Effector memory CD8-positive, alpha-beta T cell (primary cell): ENCODE measurements around the gene PLOD2.

ENCODE experiments used
- ATAC-seq: fragments of 150-1000 bp; cut with Tn5 transposase; replicated peaks from 2 replicates; pipeline ENCODE4 v1.10.0; 2021; ENCODE audit warnings: mild to moderate bottlenecking, moderate library complexity
- DNase-seq, 3 experiments: peaks; one replicate each; pipeline ENCODE4 v3.0.0; 2021
- H3K27ac Mint-ChIP-seq, 2 donors: one replicate each; pipeline ENCODE4 v1.8.0; 2022; ENCODE audit warnings: mild to moderate bottlenecking in 2 of 2, mixed read lengths in 2 of 2, moderate library complexity in 2 of 2
- H3K27me3 Mint-ChIP-seq, 2 donors: one replicate each; pipeline ENCODE4 v1.8.0; 2022; ENCODE audit warnings: mixed read lengths in 2 of 2
- H3K36me3 Mint-ChIP-seq: one replicate; pipeline ENCODE4 v1.8.0; 2022; ENCODE audit warnings: mild to moderate bottlenecking, moderate library complexity, mixed read lengths; ENCODE audit not compliant: insufficient read depth
- H3K4me1 Mint-ChIP-seq, 2 donors: one replicate each; pipeline ENCODE4 v1.8.0; 2022; ENCODE audit warnings: low read depth in 2 of 2, mixed read lengths in 2 of 2
- H3K4me3 Mint-ChIP-seq, 2 donors: one replicate each; pipeline ENCODE4 v1.8.0; 2022; ENCODE audit warnings: mild to moderate bottlenecking in 2 of 2, mixed read lengths in 2 of 2, moderate library complexity in 2 of 2
- H3K9me3 Mint-ChIP-seq, 2 donors: one replicate each; pipeline ENCODE4 v1.8.0; 2022; ENCODE audit warnings: mixed read lengths in 2 of 2

Gene PLOD2

DNA sequence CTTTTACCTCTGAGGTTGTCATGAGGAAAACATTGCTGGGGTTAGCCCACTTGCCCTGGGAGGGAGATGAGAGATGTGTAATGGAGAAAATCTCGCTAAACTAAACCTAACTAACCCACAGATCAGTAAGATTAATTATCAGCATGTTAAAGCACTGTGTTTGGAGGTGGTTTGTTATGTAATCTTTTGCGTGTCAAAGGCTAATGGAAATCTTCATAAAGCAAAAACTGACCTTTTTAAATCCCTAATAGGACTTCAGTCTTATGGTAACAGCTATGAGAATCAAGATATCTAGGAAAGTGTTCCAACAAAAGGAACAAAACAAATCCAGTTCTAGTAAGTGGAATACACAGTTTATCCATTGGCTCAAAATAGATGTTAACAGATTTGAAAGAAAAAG is 102.7 kb downstream of the PLOD2 start:
- Mint-ChIP-seq H3K4me3 (no peak overlapping the region), H3K9me3 (peaks cover 0 to under 1% of the 10 kb centered on the region in 2 donors), H3K27me3 (no peaks in the 10 kb centered on the region), H3K4me1 (no peaks in the 10 kb centered on the region), H3K27ac (no peak overlapping the region), H3K36me3 (no peaks in the 10 kb centered on the region)
- ATAC-seq (no peak), DNase-seq (no peak)

DNA sequence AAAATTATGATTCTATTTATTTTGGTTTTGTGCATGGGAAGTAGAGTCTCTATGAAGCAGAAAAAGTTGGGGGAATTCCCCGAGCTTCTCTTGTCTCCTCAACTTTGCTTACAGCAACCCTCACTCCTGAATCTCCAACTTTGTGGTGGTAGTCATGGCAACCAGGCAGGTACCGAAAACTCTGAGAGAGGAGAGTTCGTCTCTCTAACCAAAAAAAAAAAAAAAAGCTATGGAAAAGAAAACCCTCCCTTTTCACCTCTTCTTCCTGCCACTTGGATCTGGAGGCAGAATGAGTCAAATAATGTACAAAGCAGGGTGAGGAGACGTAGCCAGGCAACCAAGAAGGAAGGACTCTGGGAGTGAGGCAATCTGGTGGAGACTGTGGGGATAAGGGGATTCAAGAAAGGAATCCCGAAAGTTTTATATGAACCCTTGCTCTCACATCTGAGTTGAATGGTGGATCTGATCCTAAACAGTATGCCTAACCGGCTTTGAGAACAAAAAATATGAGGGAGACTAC is 108.1 kb downstream of the PLOD2 start:
- Mint-ChIP-seq H3K36me3 (no peaks in the 10 kb centered on the region), H3K27ac (no peak overlapping the region), H3K4me3 (no peak overlapping the region), H3K27me3 (no peaks in the 10 kb centered on the region), H3K4me1 (no peaks in the 10 kb centered on the region), H3K9me3 (peaks cover 0 to 10% of the 10 kb centered on the region in 2 donors)
- DNase-seq = no peak
- ATAC-seq = no peak

DNA sequence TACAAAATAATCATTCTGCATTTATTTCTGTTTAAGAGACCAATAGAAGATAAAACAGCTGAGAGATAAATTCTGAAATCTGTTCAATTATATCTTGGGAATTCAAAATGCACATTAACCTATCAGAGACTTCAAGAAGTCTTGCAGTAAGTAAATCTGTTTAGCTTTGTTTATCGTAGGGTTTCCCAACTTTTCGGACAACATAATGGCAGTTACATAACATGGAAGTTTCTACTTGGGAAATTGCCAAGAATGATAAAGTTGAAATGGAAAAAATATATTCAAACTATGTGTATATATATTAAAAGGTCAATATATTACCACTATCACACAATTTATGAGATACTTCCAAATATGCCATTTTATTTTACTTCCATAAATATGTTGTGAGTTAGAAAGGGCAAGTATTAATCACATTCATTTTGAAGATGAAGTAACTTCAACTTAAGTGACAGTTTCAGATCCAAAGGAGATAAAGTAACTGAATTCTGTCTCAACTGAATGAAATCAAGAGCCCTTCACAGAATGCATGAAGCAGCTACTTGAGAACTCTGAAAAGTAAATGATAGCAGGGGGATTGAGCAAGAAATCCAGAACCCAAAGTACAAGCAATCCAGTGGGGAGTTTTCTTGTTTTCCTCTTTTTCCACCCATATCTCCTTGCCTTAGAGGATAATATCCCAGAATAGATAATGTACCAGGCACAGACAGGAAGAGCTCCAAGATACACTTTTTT is 108.8 kb downstream of the PLOD2 start:
- Mint-ChIP-seq H3K27ac (no peak overlapping the region), H3K27me3 (no peaks in the 10 kb centered on the region), H3K4me3 (no peak overlapping the region), H3K9me3 (peaks cover 0 to 10% of the 10 kb centered on the region in 2 donors), H3K4me1 (no peaks in the 10 kb centered on the region), H3K36me3 (no peaks in the 10 kb centered on the region)
- DNase-seq (no peak), ATAC-seq (no peak)

- Mint-ChIP-seq H3K27ac (no peak overlapping the region), H3K27me3 (no peaks in the 10 kb centered on the region), H3K4me3 (no peak overlapping the region), H3K9me3 (peaks cover 0 to 10% of the 10 kb centered on the region in 2 donors), H3K36me3 (no peaks in the 10 kb centered on the region), H3K4me1 (no peaks in the 10 kb centered on the region)
- DNase-seq = no peak
- ATAC-seq = no peak
These were observed 110.3 kb downstream of the PLOD2 start for GRCh38 chr3:146050691-146051090.

DNA sequence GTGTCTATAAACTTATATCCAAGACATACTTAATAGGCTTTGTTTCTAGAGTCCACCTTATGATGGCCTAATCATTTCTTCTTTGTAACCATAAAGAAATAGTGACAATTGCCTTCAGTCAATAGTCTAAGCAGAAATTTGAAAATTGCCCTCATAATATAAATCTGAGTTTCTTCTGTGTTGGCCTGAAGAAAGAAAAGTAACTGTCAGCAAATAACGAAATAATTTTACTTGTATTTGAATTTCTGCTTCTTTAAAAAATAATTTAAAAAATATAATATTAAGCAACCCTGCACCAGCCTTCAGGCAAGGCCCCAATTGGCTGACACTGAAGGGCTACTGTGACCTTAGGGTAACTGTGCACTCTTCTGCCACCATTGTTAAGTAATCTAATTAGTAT is 113.5 kb downstream of the PLOD2 start:
- H3K36me3 Mint-ChIP-seq = no peaks in the 10 kb centered on the region
- no peaks in the 10 kb centered on the region for H3K4me1 Mint-ChIP-seq
- no peak for ATAC-seq
- no peak overlapping the region for H3K27ac Mint-ChIP-seq
- peaks cover 0 to 10% of the 10 kb centered on the region in 2 donors for H3K9me3 Mint-ChIP-seq
- H3K27me3 Mint-ChIP-seq = no peaks in the 10 kb centered on the region
- DNase-seq = no peak
- no peak overlapping the region for H3K4me3 Mint-ChIP-seq

GRCh38 chr3:146044046-146044445 is 116.9 kb downstream of the PLOD2 start:
- no peaks in the 10 kb centered on the region for H3K36me3 Mint-ChIP-seq
- no peak overlapping the region for H3K27ac Mint-ChIP-seq
- H3K27me3 Mint-ChIP-seq = no peaks in the 10 kb centered on the region
- DNase-seq (no peak), ATAC-seq (no peak)
- peaks cover 0 to 8% of the 10 kb centered on the region in 2 donors for H3K9me3 Mint-ChIP-seq
- no peaks in the 10 kb centered on the region for H3K4me1 Mint-ChIP-seq
- no peak overlapping the region for H3K4me3 Mint-ChIP-seq

- no peak for DNase-seq
- Mint-ChIP-seq H3K4me1 (no peaks in the 10 kb centered on the region), H3K9me3 (peaks cover 0 to 8% of the 10 kb centered on the region in 2 donors), H3K27me3 (no peaks in the 10 kb centered on the region), H3K27ac (no peak overlapping the region), H3K4me3 (no peak overlapping the region), H3K36me3 (no peaks in the 10 kb centered on the region)
- no peak for ATAC-seq
These were observed 120.4 kb downstream of the PLOD2 start for GRCh38 chr3:146040630-146041029.

GRCh38 chr3:146037697-146038096 is 123.3 kb downstream of the PLOD2 start:
- H3K4me1 Mint-ChIP-seq = no peaks in the 10 kb centered on the region
- ATAC-seq (no peak), DNase-seq (no peak)
- H3K9me3 Mint-ChIP-seq = peaks cover 0 to 3% of the 10 kb centered on the region in 2 donors
- H3K27ac Mint-ChIP-seq = no peak overlapping the region
- no peaks in the 10 kb centered on the region for H3K27me3 Mint-ChIP-seq
- H3K36me3 Mint-ChIP-seq = no peaks in the 10 kb centered on the region
- no peak overlapping the region for H3K4me3 Mint-ChIP-seq

DNA sequence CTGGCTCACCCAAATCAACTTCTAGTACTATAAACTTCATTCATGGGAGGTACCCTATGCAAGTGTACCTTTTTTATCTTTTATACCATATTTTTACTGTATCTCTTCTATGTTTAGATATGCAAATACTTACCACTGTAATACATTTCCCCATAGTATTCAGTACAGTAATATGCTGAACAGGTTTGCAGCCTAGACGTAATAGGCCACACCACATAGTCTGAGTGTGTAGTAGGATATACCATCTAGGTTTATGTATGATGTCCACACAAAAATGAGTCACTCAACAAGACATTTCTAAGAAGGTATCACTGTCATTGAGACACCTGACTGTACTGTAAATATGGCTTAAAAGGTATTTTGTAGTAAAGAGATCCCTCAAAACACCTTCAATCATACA is 124.7 kb downstream of the PLOD2 start:
- Mint-ChIP-seq H3K27me3 (no peaks in the 10 kb centered on the region), H3K4me1 (no peaks in the 10 kb centered on the region), H3K9me3 (peaks cover 0 to 7% of the 10 kb centered on the region in 2 donors), H3K27ac (no peak overlapping the region), H3K4me3 (no peak overlapping the region), H3K36me3 (no peaks in the 10 kb centered on the region)
- DNase-seq (no peak), ATAC-seq (no peak)

DNA sequence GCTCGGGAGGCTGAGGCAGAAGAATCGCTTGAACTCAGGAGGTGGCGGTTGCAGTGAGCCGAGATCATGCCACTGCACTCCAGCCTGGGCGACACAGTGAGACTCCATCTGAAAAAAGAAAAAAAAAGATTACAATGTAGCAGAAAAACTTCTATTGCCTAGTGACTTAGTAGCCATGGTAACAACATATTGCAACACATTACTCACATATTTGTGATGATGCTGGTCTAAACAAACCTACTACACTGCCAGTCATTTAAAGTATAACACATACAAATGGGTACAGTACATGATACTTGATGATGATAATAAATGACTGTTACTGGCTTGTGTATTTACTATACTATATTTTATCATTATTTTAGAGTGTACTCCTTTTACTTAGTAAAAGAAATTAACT is 125.6 kb downstream of the PLOD2 start:
- H3K27me3 Mint-ChIP-seq = no peaks in the 10 kb centered on the region
- H3K4me1 Mint-ChIP-seq = no peaks in the 10 kb centered on the region
- no peaks in the 10 kb centered on the region for H3K36me3 Mint-ChIP-seq
- H3K27ac Mint-ChIP-seq = no peak overlapping the region
- peaks cover 5 to 7% of the 10 kb centered on the region in 2 donors for H3K9me3 Mint-ChIP-seq
- no peak for ATAC-seq
- no peak for DNase-seq
- no peak overlapping the region for H3K4me3 Mint-ChIP-seq

DNA sequence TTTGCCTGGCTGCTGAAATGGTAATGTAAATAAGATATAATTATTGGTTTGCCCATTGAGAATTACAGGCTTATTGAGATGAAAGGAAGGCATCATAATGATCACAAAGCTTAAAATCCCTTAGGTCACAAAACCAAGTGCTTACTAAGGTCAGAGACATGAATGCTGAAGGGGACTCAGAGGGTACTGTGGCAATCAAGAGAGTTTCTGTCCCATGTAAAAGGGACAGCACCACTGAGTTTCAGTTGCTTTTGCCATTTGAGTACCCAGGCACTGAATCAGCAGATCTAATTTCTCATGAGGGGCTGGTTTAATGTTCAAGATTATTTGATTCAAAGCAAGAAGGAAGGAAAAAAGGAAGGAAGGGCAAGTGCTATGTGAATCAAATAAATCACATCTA is 127.0 kb downstream of the PLOD2 start:
- Mint-ChIP-seq H3K4me3 (no peak overlapping the region), H3K4me1 (no peaks in the 10 kb centered on the region), H3K27ac (no peak overlapping the region), H3K27me3 (no peaks in the 10 kb centered on the region), H3K36me3 (no peaks in the 10 kb centered on the region), H3K9me3 (peaks cover 6 to 7% of the 10 kb centered on the region in 2 donors)
- ATAC-seq = no peak
- DNase-seq = no peak

DNA sequence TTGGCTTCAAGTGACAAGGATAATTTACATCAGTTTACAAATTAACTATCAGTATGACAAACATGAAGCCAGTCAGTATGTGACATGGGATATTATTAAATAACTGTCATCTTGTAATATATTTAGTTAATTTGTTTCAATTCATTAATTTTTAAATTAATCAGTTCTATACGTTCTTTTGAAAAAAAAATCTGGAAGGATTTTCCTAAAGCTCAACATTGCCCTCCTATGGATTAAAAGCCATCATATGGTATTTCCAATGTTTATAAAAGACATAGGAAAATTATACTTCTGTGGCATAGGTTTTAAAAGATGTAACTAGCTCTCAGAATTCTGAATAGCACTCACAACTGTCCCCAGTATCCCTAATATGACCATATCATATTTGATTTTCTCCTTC is 134.4 kb downstream of the PLOD2 start:
- ATAC-seq = no peak
- Mint-ChIP-seq H3K36me3 (no peaks in the 10 kb centered on the region), H3K27me3 (no peaks in the 10 kb centered on the region), H3K9me3 (peaks cover 7 to 11% of the 10 kb centered on the region in 2 donors), H3K4me3 (no peak overlapping the region), H3K27ac (no peak overlapping the region), H3K4me1 (no peaks in the 10 kb centered on the region)
- no peak for DNase-seq

GRCh38 chr3:146024260-146024659 is 136.7 kb downstream of the PLOD2 start:
- H3K9me3 Mint-ChIP-seq = peaks cover 4 to 6% of the 10 kb centered on the region in 2 donors
- H3K36me3 Mint-ChIP-seq = no peaks in the 10 kb centered on the region
- no peaks in the 10 kb centered on the region for H3K27me3 Mint-ChIP-seq
- ATAC-seq = no peak
- no peak overlapping the region for H3K27ac Mint-ChIP-seq
- no peak for DNase-seq
- no peaks in the 10 kb centered on the region for H3K4me1 Mint-ChIP-seq
- H3K4me3 Mint-ChIP-seq = no peak overlapping the region

DNA sequence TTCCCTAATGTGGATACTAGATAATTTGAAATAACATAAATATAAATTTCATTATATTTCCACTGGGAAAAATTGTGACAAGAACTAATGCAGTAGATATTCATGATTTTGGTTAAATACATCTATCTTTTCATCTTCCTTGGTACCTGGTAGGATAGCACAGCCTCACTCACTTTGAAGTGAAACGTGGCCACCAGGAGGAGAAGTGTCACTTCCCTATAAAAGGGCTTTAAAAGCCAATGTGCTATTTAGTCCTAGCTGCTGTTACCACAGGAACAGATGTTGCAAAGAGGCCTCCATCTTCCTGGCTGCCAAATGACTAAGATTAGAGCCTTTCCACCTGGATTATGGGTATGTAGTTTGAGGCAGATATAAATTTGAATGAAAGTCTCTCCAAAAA is 140.0 kb downstream of the PLOD2 start:
- Mint-ChIP-seq H3K4me1 (no peaks in the 10 kb centered on the region), H3K4me3 (no peak overlapping the region), H3K36me3 (peaks cover 4% of the 10 kb centered on the region), H3K27me3 (no peaks in the 10 kb centered on the region), H3K9me3 (peaks cover 9 to 24% of the 10 kb centered on the region in 2 donors), H3K27ac (no peak overlapping the region)
- no peak for ATAC-seq
- no peak for DNase-seq
